OCI-LY3 (cell line): Measurements from ENCODE around the gene ANKRD39.

Experiments
- EZH2phosphoT487 ChIP-seq: fragments of 200-600 bp; shearing (Covaris generic); IDR thresholded peaks from 2 replicates; pipeline ENCODE4 v1.6.1; 2018; ENCODE audit warnings: antibody characterized with exemption, mixed run types, low read depth
- TF ChIP-seq, protein P1 (sequence below): fragments of 200-600, 300-600 bp; sonication (generic); IDR thresholded peaks from 2 replicates; pipeline ENCODE4 v1.5.1; 2014; ENCODE audit warnings: antibody characterized with exemption, low read length, low read depth

- TF ChIP-seq, protein P1, sequence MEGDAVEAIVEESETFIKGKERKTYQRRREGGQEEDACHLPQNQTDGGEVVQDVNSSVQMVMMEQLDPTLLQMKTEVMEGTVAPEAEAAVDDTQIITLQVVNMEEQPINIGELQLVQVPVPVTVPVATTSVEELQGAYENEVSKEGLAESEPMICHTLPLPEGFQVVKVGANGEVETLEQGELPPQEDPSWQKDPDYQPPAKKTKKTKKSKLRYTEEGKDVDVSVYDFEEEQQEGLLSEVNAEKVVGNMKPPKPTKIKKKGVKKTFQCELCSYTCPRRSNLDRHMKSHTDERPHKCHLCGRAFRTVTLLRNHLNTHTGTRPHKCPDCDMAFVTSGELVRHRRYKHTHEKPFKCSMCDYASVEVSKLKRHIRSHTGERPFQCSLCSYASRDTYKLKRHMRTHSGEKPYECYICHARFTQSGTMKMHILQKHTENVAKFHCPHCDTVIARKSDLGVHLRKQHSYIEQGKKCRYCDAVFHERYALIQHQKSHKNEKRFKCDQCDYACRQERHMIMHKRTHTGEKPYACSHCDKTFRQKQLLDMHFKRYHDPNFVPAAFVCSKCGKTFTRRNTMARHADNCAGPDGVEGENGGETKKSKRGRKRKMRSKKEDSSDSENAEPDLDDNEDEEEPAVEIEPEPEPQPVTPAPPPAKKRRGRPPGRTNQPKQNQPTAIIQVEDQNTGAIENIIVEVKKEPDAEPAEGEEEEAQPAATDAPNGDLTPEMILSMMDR, result no peak
- TF ChIP-seq EZH2phosphoT487, result no peak
Observed at GRCh38 chr2:96837575-96837974, 20.2 kb downstream of the ANKRD39 start.
